BLaER1 treated with 17β-estradiol and CSF1 and Interleukin-3, amounts not matched to agents 10 nM and 100 nM (cell line): Measurements from ENCODE around the gene ZNF776.
"Not testable (repeated sequence)": the region's sequence is repeated elsewhere in the genome, so short reads cannot be mapped to it uniquely, and the experiment has no call there.

Experiments
- H3K27ac ChIP-seq, 11 experiments: shearing (Covaris generic); formaldehyde crosslinking; 2 replicates each; pipeline ENCODE4 v1.8.1; 2022
- H3K27me3 ChIP-seq, 11 experiments: shearing (Covaris generic); formaldehyde crosslinking; 2 replicates each; pipeline ENCODE4 v1.8.1; 2022
- H3K36me3 ChIP-seq, 11 experiments: shearing (Covaris generic); formaldehyde crosslinking; 2 replicates each; pipeline ENCODE4 v1.8.1; 2022
- H3K4me1 ChIP-seq, 10 experiments: shearing (Covaris generic); formaldehyde crosslinking; 2 replicates each; pipeline ENCODE4 v1.8.1; 2022
- H3K4me2 ChIP-seq, 11 experiments: shearing (Covaris generic); formaldehyde crosslinking; 2 replicates each; pipeline ENCODE4 v1.8.1; 2022
- H3K4me3 ChIP-seq, 10 experiments: shearing (Covaris generic); formaldehyde crosslinking; 2 replicates each; pipeline ENCODE4 v1.8.1; 2022
- H3K9ac ChIP-seq, 11 experiments: shearing (Covaris generic); formaldehyde crosslinking; 2 replicates each; pipeline ENCODE4 v1.8.1; 2022
- H3K9me3 ChIP-seq, 11 experiments: shearing (Covaris generic); formaldehyde crosslinking; replicated peaks in 1 of 11; 2 replicates each; pipeline ENCODE4 v1.8.1; 2022
- H4K20me1 ChIP-seq, 11 experiments: shearing (Covaris generic); formaldehyde crosslinking; 2 replicates each; pipeline ENCODE4 v1.8.1; 2022
- Cebpa-rat ChIP-seq, 11 experiments: shearing (Covaris generic); IDR thresholded peaks; 2 replicates each; pipeline ENCODE4 v1.8.1; 2022

The ZNF776 gene

GRCh38 chr19:57720878-57721277, 25.7 kb upstream of the ZNF776 start:
- Histone ChIP-seq H3K27me3 (no peaks in the 10 kb centered on the region; a peak in 1 of 22 replicates), H3K9me3 (peaks cover 61 to 93% (median 76%) of the 10 kb centered on the region in 11 experiments), H4K20me1 (no peaks in the 10 kb centered on the region), H3K9ac (no peak overlapping the region), H3K36me3 (peaks cover 72 to 92% (median 82%) of the 10 kb centered on the region in 11 experiments), H3K27ac (no peak overlapping the region), H3K4me3 (peak overlapping the region in 6 of 10 experiments; percentile 3 to 41 (median 18); a peak in 6 of 20 replicates), H3K4me1 (no peaks in the 10 kb centered on the region; a peak in 1 of 20 replicates), H3K4me2 (no peak overlapping the region)
- no peak for TF ChIP-seq Cebpa-rat (IDR thresholded peaks at IDR 0.05)

- not testable (repeated sequence) for H3K36me3 ChIP-seq, H3K4me2 ChIP-seq, H3K4me1 ChIP-seq, H3K27me3 ChIP-seq, H3K9ac ChIP-seq, H3K4me3 ChIP-seq, H4K20me1 ChIP-seq, H3K27ac ChIP-seq
- H3K9me3 ChIP-seq = peaks cover 0 to 12% (median 0%) of the 10 kb centered on the region in 11 experiments; a peak in 3 of 22 replicates
Measured at GRCh38 chr19:57738320-57738719, 8.3 kb upstream of the ZNF776 start.

GRCh38 chr19:57738770-57739169, 7.8 kb upstream of the ZNF776 start:
- H3K36me3 ChIP-seq, H4K20me1 ChIP-seq, H3K27me3 ChIP-seq, H3K9ac ChIP-seq, H3K4me1 ChIP-seq, H3K4me3 ChIP-seq, H3K27ac ChIP-seq, H3K4me2 ChIP-seq: not testable (repeated sequence)
- H3K9me3 ChIP-seq = peaks cover 0 to 12% (median 0%) of the 10 kb centered on the region in 11 experiments; a peak in 3 of 22 replicates

- TF ChIP-seq Cebpa-rat (IDR thresholded peaks at IDR 0.05) = no peak
Measured at GRCh38 chr19:57747472-57747807, 825 bp downstream of the ZNF776 start.

GRCh38 chr19:57748029-57748428, 1.4 kb downstream of the ZNF776 start:
- TF ChIP-seq Cebpa-rat (IDR thresholded peaks at IDR 0.05) = no peak
- H3K4me1 ChIP-seq = peaks cover 14 to 26% (median 22%) of the 10 kb centered on the region in 10 experiments
- peak overlapping the region; percentile 77 to 97 (median 92) for H3K4me2 ChIP-seq
- peaks cover 0 to 18% (median 0%) of the 10 kb centered on the region in 11 experiments; a peak in 9 of 22 replicates for H4K20me1 ChIP-seq
- H3K9ac ChIP-seq = peak overlapping the region; percentile 83 to 95 (median 89); a peak in 17 of 22 replicates
- H3K4me3 ChIP-seq = peak overlapping the region; percentile 82 to 97 (median 86)
- peaks cover 44 to 53% (median 49%) of the 10 kb centered on the region in 11 experiments for H3K36me3 ChIP-seq
- peaks cover 7 to 39% (median 19%) of the 10 kb centered on the region in 11 experiments; a peak in 18 of 22 replicates for H3K9me3 ChIP-seq
- H3K27ac ChIP-seq = peak overlapping the region in 2 of 11 experiments; percentile 86 to 90; a peak in 2 of 22 replicates
- no peaks in the 10 kb centered on the region for H3K27me3 ChIP-seq

More at GRCh38 chr19:57747472-57747807, 825 bp downstream of the ZNF776 start:
- peak overlapping the region; percentile 80 to 90 (median 84); a peak in 21 of 22 replicates for H3K27ac ChIP-seq
- peak overlapping the region; percentile 83 to 95 (median 89) for H3K9ac ChIP-seq
- peaks cover 38 to 47% (median 43%) of the 10 kb centered on the region in 11 experiments for H3K36me3 ChIP-seq
- H3K4me3 ChIP-seq = peak overlapping the region; percentile 82 to 97 (median 86)
- H3K4me2 ChIP-seq = peak overlapping the region; percentile 77 to 97 (median 92)
- H3K27me3 ChIP-seq = no peaks in the 10 kb centered on the region
- peaks cover 5 to 33% (median 15%) of the 10 kb centered on the region in 11 experiments; a peak in 16 of 22 replicates for H3K9me3 ChIP-seq
- H3K4me1 ChIP-seq = peaks cover 14 to 26% (median 22%) of the 10 kb centered on the region in 10 experiments
- H4K20me1 ChIP-seq = peaks cover 0 to 18% (median 0%) of the 10 kb centered on the region in 11 experiments; a peak in 9 of 22 replicates

- H4K20me1 ChIP-seq = peaks cover 0 to 30% (median 7%) of the 10 kb centered on the region in 11 experiments; a peak in 12 of 22 replicates
- no peak overlapping the region for H3K4me3 ChIP-seq
- H3K4me2 ChIP-seq = no peak overlapping the region
- H3K27me3 ChIP-seq = no peaks in the 10 kb centered on the region
- no peak overlapping the region for H3K27ac ChIP-seq
- no peak overlapping the region for H3K9ac ChIP-seq
- H3K9me3 ChIP-seq = peaks cover 0 to 50% (median 32%) of the 10 kb centered on the region in 11 experiments; a peak in 20 of 22 replicates
- H3K36me3 ChIP-seq = peaks cover 99 to 100% (median 100%) of the 10 kb centered on the region in 11 experiments
- H3K4me1 ChIP-seq = peaks cover 0 to 8% (median 3%) of the 10 kb centered on the region in 10 experiments; a peak in 11 of 20 replicates
- TF ChIP-seq Cebpa-rat (IDR thresholded peaks at IDR 0.05) = no peak
Measured at GRCh38 chr19:57754091-57754673, 7.6 kb downstream of the ZNF776 start.

GRCh38 chr19:57755031-57755430, 8.4 kb downstream of the ZNF776 start:
- peaks cover 0 to 43% (median 30%) of the 10 kb centered on the region in 11 experiments; a peak in 19 of 22 replicates for H3K9me3 ChIP-seq
- peaks cover 0 to 3% (median 0%) of the 10 kb centered on the region in 10 experiments; a peak in 1 of 20 replicates for H3K4me1 ChIP-seq
- no peak overlapping the region for H3K4me3 ChIP-seq
- peaks cover 0 to 26% (median 7%) of the 10 kb centered on the region in 11 experiments; a peak in 12 of 22 replicates for H4K20me1 ChIP-seq
- H3K27me3 ChIP-seq = no peaks in the 10 kb centered on the region
- H3K4me2 ChIP-seq = no peak overlapping the region
- H3K9ac ChIP-seq = no peak overlapping the region
- TF ChIP-seq Cebpa-rat (IDR thresholded peaks at IDR 0.05) = no peak
- H3K27ac ChIP-seq = no peak overlapping the region
- H3K36me3 ChIP-seq = peaks cover 99 to 100% (median 100%) of the 10 kb centered on the region in 11 experiments

- H4K20me1 ChIP-seq = peaks cover 0 to 16% (median 0%) of the 10 kb centered on the region in 11 experiments; a peak in 4 of 22 replicates
- H3K9me3 ChIP-seq = peaks cover 0 to 22% (median 18%) of the 10 kb centered on the region in 11 experiments; a peak in 18 of 22 replicates
- H3K4me3 ChIP-seq = no peak overlapping the region
- H3K27ac ChIP-seq = no peak overlapping the region
- H3K36me3 ChIP-seq = peaks cover 96 to 100% (median 99%) of the 10 kb centered on the region in 11 experiments
- H3K27me3 ChIP-seq = no peaks in the 10 kb centered on the region
- H3K9ac ChIP-seq = no peak overlapping the region
- no peak for TF ChIP-seq Cebpa-rat (IDR thresholded peaks at IDR 0.05)
- H3K4me2 ChIP-seq = no peak overlapping the region
- H3K4me1 ChIP-seq = no peaks in the 10 kb centered on the region
Measured at GRCh38 chr19:57757941-57758340, 11.3 kb downstream of the ZNF776 start.

- Histone ChIP-seq H3K27me3 (no peaks in the 10 kb centered on the region), H3K4me3 (no peak overlapping the region), H3K9me3 (peaks cover 0 to 11% (median 7%) of the 10 kb centered on the region in 11 experiments; a peak in 14 of 22 replicates), H3K4me2 (no peak overlapping the region), H3K9ac (no peak overlapping the region), H4K20me1 (peaks cover 0 to 16% (median 0%) of the 10 kb centered on the region in 11 experiments; a peak in 4 of 22 replicates), H3K27ac (no peak overlapping the region), H3K36me3 (peaks cover 90 to 100% (median 96%) of the 10 kb centered on the region in 11 experiments), H3K4me1 (no peaks in the 10 kb centered on the region)
- TF ChIP-seq Cebpa-rat (IDR thresholded peaks at IDR 0.05) = no peak
Measured at GRCh38 chr19:57759096-57759495, 12.5 kb downstream of the ZNF776 start.
